ENCODE results near the gene SVEP1.

The SVEP1 gene

GRCh38 chr9:110583237-110583636 is 3.7 kb upstream of the SVEP1 start:
- POLR2A ChIA-PET: no interaction called here
- CTCF ChIA-PET: interaction anchor here (0.7 kb wide), 3 partner anchors 94 to 684 kb away, joined by 3 read pairs; no protein-coding TSS in a partner anchor
- Histone ChIP-seq H3K36me3 (ENCODE audit: control insufficient read depth in 2 of 2, insufficient read depth in 1 of 2, low read length in 2 of 2) (no peaks in the 10 kb centered on the region), H3K27ac (ENCODE audit: extremely low read depth, low read depth, low read length) (no peak overlapping the region), H3K9me3 (ENCODE audit: control insufficient read depth, insufficient read depth, low read depth, low read length) (no peaks in the 10 kb centered on the region), H3K4me3 (ENCODE audit: low read depth, low read length) (no peak overlapping the region), H3K4me1 (ENCODE audit: control insufficient read depth, insufficient read depth, low read length) (no peaks in the 10 kb centered on the region)
- TF ChIP-seq ZNF585B (tag by site-specific recombination; IDR thresholded peaks at IDR 0.05) (no peak), ZXDB (tag by site-specific recombination; IDR thresholded peaks at IDR 0.05) (no peak), ZSCAN18 (tag by site-specific recombination; IDR thresholded peaks at IDR 0.05) (no peak), ZNF48 (tag by site-specific recombination; IDR thresholded peaks at IDR 0.05) (no peak), ZNF837 (tag by site-specific recombination; IDR thresholded peaks at IDR 0.05) (no peak), BCL11B (tag by site-specific recombination; IDR thresholded peaks at IDR 0.05; ENCODE audit: low read depth) (no peak), ZNF202 (tag by site-specific recombination; IDR thresholded peaks at IDR 0.05; ENCODE audit: borderline replicate concordance) (no peak), ZNF121 (tag by site-specific recombination; IDR thresholded peaks at IDR 0.05) (no peak), ZNF292 (tag by site-specific recombination; IDR thresholded peaks at IDR 0.05; ENCODE audit: borderline replicate concordance, low read depth) (no peak), ATF2 (tag by site-specific recombination; IDR thresholded peaks at IDR 0.05; ENCODE audit: low read depth) (no peak), ZNF639 (tag by site-specific recombination; IDR thresholded peaks at IDR 0.05) (no peak), KLF10 (tag by site-specific recombination; IDR thresholded peaks at IDR 0.05) (no peak), ZNF792 (tag by site-specific recombination; IDR thresholded peaks at IDR 0.05) (no peak), TCF7L2 (IDR thresholded peaks at IDR 0.05; ENCODE audit: borderline replicate concordance, low read depth, low read length) (no peak), ZNF174 (tag by site-specific recombination; IDR thresholded peaks at IDR 0.05) (no peak), WT1 (tag by site-specific recombination; IDR thresholded peaks at IDR 0.05) (no peak)
- TF ChIP-seq, protein P1, sequence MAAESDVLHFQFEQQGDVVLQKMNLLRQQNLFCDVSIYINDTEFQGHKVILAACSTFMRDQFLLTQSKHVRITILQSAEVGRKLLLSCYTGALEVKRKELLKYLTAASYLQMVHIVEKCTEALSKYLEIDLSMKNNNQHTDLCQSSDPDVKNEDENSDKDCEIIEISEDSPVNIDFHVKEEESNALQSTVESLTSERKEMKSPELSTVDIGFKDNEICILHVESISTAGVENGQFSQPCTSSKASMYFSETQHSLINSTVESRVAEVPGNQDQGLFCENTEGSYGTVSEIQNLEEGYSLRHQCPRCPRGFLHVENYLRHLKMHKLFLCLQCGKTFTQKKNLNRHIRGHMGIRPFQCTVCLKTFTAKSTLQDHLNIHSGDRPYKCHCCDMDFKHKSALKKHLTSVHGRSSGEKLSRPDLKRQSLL (tag by site-specific recombination; IDR thresholded peaks at IDR 0.05): no peak
- TF ChIP-seq, protein P2, sequence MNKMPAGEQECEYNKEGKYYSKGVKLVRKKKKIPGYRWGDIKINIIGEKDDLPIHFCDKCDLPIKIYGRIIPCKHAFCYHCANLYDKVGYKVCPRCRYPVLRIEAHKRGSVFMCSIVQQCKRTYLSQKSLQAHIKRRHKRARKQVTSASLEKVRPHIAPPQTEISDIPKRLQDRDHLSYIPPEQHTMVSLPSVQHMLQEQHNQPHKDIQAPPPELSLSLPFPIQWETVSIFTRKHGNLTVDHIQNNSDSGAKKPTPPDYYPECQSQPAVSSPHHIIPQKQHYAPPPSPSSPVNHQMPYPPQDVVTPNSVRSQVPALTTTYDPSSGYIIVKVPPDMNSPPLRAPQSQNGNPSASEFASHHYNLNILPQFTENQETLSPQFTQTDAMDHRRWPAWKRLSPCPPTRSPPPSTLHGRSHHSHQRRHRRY (tag by site-specific recombination; IDR thresholded peaks at IDR 0.05): no peak
- TF ChIP-seq, protein P3, sequence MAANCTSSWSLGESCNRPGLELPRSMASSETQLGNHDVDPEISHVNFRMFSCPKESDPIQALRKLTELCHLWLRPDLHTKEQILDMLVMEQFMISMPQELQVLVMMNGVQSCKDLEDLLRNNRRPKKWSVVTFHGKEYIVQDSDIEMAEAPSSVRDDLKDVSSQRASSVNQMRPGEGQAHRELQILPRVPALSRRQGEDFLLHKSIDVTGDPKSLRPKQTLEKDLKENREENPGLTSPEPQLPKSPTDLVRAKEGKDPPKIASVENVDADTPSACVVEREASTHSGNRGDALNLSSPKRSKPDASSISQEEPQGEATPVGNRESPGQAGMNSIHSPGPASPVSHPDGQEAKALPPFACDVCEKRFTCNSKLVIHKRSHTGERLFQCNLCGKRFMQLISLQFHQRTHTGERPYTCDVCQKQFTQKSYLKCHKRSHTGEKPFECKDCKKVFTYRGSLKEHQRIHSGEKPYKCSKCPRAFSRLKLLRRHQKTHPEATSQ (tag by site-specific recombination; IDR thresholded peaks at IDR 0.05): no peak
- TF ChIP-seq, protein P4, sequence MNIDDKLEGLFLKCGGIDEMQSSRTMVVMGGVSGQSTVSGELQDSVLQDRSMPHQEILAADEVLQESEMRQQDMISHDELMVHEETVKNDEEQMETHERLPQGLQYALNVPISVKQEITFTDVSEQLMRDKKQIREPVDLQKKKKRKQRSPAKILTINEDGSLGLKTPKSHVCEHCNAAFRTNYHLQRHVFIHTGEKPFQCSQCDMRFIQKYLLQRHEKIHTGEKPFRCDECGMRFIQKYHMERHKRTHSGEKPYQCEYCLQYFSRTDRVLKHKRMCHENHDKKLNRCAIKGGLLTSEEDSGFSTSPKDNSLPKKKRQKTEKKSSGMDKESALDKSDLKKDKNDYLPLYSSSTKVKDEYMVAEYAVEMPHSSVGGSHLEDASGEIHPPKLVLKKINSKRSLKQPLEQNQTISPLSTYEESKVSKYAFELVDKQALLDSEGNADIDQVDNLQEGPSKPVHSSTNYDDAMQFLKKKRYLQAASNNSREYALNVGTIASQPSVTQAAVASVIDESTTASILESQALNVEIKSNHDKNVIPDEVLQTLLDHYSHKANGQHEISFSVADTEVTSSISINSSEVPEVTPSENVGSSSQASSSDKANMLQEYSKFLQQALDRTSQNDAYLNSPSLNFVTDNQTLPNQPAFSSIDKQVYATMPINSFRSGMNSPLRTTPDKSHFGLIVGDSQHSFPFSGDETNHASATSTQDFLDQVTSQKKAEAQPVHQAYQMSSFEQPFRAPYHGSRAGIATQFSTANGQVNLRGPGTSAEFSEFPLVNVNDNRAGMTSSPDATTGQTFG (tag by site-specific recombination; IDR thresholded peaks at IDR 0.05; ENCODE audit: borderline replicate concordance): no peak
